BJ (cell line): ENCODE results near the gene TXNRD1. TPM values are rescaled to one million over a fixed set of nuclear protein-coding genes. Genes with fewer than 3 reads are reported as not detected.
"Not testable (repeated sequence)": the region's sequence is repeated elsewhere in the genome, so short reads cannot be mapped to it uniquely, and the experiment has no call there.

Experiments used
- CTCF ChIA-PET: fragments of 350-600 bp; formaldehyde crosslinking; extraction: SDS; loops from one replicate; lab custom pipeline; 2021; ENCODE audit warnings: antibody characterized with exemption, inconsistent platforms; lab: Yijun Ruan, JAX
- POLR2A ChIA-PET: fragments of 300-600 bp; sonication (Branson Sonifier 250); formaldehyde crosslinking; extraction: SDS; loops from one replicate; lab custom pipeline; 2021; ENCODE audit warnings: antibody characterized with exemption; lab: Charles Lee
- DNase-seq: peaks from one replicate; pipeline ENCODE4 v3.0.0-alpha.2; 2011; ENCODE audit warnings: low read depth
- H3K27me3 ChIP-seq: 2 replicates; pipeline ENCODE4 v1.6.0; 2011; ENCODE audit warnings: low read length; ENCODE audit not compliant: control insufficient read depth, insufficient read depth
- H3K36me3 ChIP-seq: 2 replicates; pipeline ENCODE4 v1.5.1; 2011; ENCODE audit warnings: low read length; ENCODE audit not compliant: control insufficient read depth, insufficient read depth
- H3K4me3 ChIP-seq: 2 replicates; pipeline ENCODE4 v1.5.1; 2011; ENCODE audit warnings: low read depth, mild to moderate bottlenecking, control low read depth, low read length
- polyA plus RNA-seq: library from polyadenylated mRNA; depleted of rRNA; stranded (reverse); fragments of >200 nt; gene quantifications from 2 replicates; pipeline ENCODE4 v1.2.3, GENCODE V29; 2011
- TF ChIP-seq, protein P1 (sequence below): IDR thresholded peaks from 2 replicates; pipeline ENCODE4 v1.5.1; 2011; ENCODE audit warnings: low read depth, mild to moderate bottlenecking, control low read depth, inconsistent platforms, low read length, moderate library complexity; ENCODE audit not compliant: insufficient read depth

TXNRD1 gene
- polyA plus RNA-seq, 1 experiment: 1,028 TPM

DNA sequence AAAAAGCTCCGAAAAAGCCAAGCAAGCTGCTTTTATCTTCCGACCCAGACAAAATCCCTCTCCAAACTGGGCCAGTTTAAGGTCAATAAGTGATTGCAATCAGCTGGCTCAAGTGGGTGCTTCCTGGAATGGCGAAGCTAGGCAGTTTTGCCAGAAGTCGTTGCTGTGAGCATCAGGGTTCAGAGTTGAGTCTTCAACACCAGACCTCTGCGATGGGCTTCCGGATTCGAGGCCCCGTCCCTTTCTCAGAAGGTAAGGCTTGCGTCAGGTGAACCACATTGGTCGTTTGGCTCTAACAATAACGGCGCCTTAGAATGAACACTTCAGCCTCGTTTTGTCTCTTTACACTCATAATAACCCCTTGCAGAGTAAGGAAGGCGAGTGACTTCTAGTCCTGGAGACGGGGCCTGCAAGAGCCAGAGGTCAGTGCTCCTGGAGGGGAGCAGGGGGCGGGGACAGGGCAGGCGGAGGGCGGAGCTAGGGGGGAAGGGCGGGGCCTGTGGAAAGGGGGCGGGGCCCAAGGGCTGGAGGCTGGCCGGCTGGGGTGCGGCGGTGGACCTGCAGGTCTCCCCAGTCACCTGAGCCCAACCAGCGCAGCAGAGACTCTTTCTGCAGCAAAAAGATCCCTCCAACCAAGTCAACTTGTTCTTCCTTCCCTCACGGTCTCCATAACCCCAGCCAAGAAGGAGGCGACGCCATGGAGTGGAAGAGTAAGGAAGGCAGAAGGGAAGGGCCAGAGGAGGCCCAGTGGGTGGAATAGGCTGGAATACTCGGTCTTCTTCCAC, 43.6 kb upstream of the TXNRD1 start:
- H3K36me3 ChIP-seq: no peaks in the 10 kb centered on the region
- DNase-seq: no peak
- ChIA-PET CTCF (no interaction called here), POLR2A (no interaction called here)
- H3K27me3 ChIP-seq: no peaks in the 10 kb centered on the region
- no peak overlapping the region for H3K4me3 ChIP-seq
- TF ChIP-seq, protein P1, sequence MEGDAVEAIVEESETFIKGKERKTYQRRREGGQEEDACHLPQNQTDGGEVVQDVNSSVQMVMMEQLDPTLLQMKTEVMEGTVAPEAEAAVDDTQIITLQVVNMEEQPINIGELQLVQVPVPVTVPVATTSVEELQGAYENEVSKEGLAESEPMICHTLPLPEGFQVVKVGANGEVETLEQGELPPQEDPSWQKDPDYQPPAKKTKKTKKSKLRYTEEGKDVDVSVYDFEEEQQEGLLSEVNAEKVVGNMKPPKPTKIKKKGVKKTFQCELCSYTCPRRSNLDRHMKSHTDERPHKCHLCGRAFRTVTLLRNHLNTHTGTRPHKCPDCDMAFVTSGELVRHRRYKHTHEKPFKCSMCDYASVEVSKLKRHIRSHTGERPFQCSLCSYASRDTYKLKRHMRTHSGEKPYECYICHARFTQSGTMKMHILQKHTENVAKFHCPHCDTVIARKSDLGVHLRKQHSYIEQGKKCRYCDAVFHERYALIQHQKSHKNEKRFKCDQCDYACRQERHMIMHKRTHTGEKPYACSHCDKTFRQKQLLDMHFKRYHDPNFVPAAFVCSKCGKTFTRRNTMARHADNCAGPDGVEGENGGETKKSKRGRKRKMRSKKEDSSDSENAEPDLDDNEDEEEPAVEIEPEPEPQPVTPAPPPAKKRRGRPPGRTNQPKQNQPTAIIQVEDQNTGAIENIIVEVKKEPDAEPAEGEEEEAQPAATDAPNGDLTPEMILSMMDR: no peak

GRCh38 chr12:104172570-104172947, 43.0 kb upstream of the TXNRD1 start:
- no peaks in the 10 kb centered on the region for H3K27me3 ChIP-seq
- no peak for DNase-seq
- ChIA-PET POLR2A (no interaction called here), CTCF (no interaction called here)
- TF ChIP-seq, protein P1: no peak
- no peaks in the 10 kb centered on the region for H3K36me3 ChIP-seq
- no peak overlapping the region for H3K4me3 ChIP-seq

DNA sequence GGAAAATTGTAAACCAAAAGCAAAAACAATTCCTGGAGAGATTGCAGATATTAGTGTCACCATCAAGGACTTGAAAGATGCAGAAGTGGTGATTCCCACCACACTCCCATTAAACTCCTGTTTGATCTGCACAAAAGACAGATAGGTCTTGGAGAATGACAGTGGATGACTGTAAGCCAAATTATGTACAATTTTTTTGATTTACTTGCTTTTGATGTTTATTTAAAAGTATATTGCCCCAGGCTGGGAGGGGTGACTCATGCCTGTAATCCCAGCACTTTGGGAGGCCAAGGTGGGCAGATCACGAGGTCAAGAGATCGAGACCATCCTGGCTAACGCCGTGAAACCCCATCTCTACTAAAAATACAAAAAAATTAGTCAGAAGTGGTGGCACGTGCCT, 41.8 kb upstream of the TXNRD1 start:
- POLR2A ChIA-PET, CTCF ChIA-PET, DNase-seq, H3K27me3 ChIP-seq, H3K4me3 ChIP-seq, H3K36me3 ChIP-seq: not testable (repeated sequence)

- TF ChIP-seq, protein P1: no peak
- DNase-seq: no peak
- Histone ChIP-seq H3K36me3 (no peaks in the 10 kb centered on the region), H3K4me3 (no peak overlapping the region), H3K27me3 (no peaks in the 10 kb centered on the region)
- CTCF ChIA-PET: no interaction called here
- POLR2A ChIA-PET: no interaction called here
Observed at GRCh38 chr12:104175726-104176247, 39.8 kb upstream of the TXNRD1 start.

GRCh38 chr12:104177336-104177662, 38.3 kb upstream of the TXNRD1 start:
- ChIA-PET CTCF (interaction anchor here (0.8 to 1.2 kb wide), 3 partner anchors 11 to 166 kb away, joined by 3 to 4 read pairs (median 4); partner anchors contain the start of gene NFYB), POLR2A (interaction anchor here (0.6 to 1.1 kb wide), 5 partner anchors 33 to 113 kb away, joined by 3 to 4 read pairs (median 3); partner anchors contain the start of gene NFYB)
- no peak for DNase-seq
- no peaks in the 10 kb centered on the region for H3K36me3 ChIP-seq
- no peaks in the 10 kb centered on the region for H3K27me3 ChIP-seq
- H3K4me3 ChIP-seq: no peak overlapping the region
- TF ChIP-seq, protein P1: no peak
